Neuronal stem cell (in vitro differentiated cells): ENCODE data around the gene BCOR.

Experiments
- DNase-seq: peaks from one replicate; pipeline ENCODE4 v3.0.0-alpha.2; 2013; ENCODE audit warnings: low spot score
- H2AFZ ChIP-seq: one replicate; pipeline ENCODE4 v1.6.1; 2013; ENCODE audit warnings: mild to moderate bottlenecking, low read length, inconsistent platforms
- H2AK5ac ChIP-seq: 2 replicates; pipeline ENCODE4 v1.6.1; 2013; ENCODE audit warnings: low read depth, mild to moderate bottlenecking, inconsistent platforms, low read length, moderate library complexity, mixed read lengths
- H2BK120ac ChIP-seq: 2 replicates; pipeline ENCODE4 v1.6.1; 2013; ENCODE audit warnings: low read depth, mild to moderate bottlenecking, inconsistent platforms, low read length, moderate library complexity, mixed read lengths
- H2BK12ac ChIP-seq: one replicate; pipeline ENCODE4 v1.6.1; 2013; ENCODE audit warnings: low read length, inconsistent platforms
- H2BK15ac ChIP-seq: 2 replicates; pipeline ENCODE4 v1.6.1; 2013; ENCODE audit warnings: mild to moderate bottlenecking, low read length, inconsistent platforms, mixed read lengths
- H2BK5ac ChIP-seq: one replicate; pipeline ENCODE4 v1.6.1; 2013; ENCODE audit warnings: inconsistent platforms, mild to moderate bottlenecking, low read length, moderate library complexity
- H3K14ac ChIP-seq: one replicate; pipeline ENCODE4 v1.6.1; 2013; ENCODE audit warnings: low read length, inconsistent platforms
- H3K18ac ChIP-seq: 2 replicates; pipeline ENCODE4 v1.6.1; 2013; ENCODE audit warnings: low read length, inconsistent platforms
- H3K23ac ChIP-seq: 2 replicates; pipeline ENCODE4 v1.6.1; 2013; ENCODE audit warnings: low read depth, mild to moderate bottlenecking, mixed read lengths, low read length, inconsistent platforms; ENCODE audit not compliant: poor library complexity
- H3K27ac ChIP-seq: replicated peaks from 3 replicates; pipeline ENCODE4 v1.5.1; 2013; ENCODE audit warnings: low read length, inconsistent platforms
- H3K27me3 ChIP-seq, 3 experiments: 2 replicates each; pipeline ENCODE4 v1.6.1; 2013; ENCODE audit warnings: low read length in 3 of 3, mild to moderate bottlenecking in 2 of 3, inconsistent platforms in 1 of 3, low read depth in 1 of 3, mixed read lengths in 1 of 3, moderate library complexity in 1 of 3; ENCODE audit not compliant: control insufficient read depth in 3 of 3, insufficient read depth in 3 of 3
- H3K36me3 ChIP-seq, 2 donors: replicated peaks in 1 of 2; 2 replicates each; pipeline ENCODE4 v1.6.1; 2013; ENCODE audit warnings: low read length in 2 of 2; ENCODE audit not compliant: control insufficient read depth in 2 of 2, insufficient read depth in 2 of 2
- H3K4ac ChIP-seq: 2 replicates; pipeline ENCODE4 v1.6.1; 2013; ENCODE audit warnings: inconsistent platforms, mild to moderate bottlenecking, low read length, moderate library complexity
- H3K4me1 ChIP-seq, 2 donors: 1 replicate in 1 of 2; 2 replicates in 1 of 2; pipeline ENCODE4 v1.6.1; 2013; ENCODE audit warnings: low read length in 2 of 2, low read depth in 1 of 2; ENCODE audit not compliant: control insufficient read depth in 2 of 2, insufficient read depth in 1 of 2
- H3K4me2 ChIP-seq: one replicate; pipeline ENCODE4 v1.6.1; 2013; ENCODE audit warnings: mild to moderate bottlenecking, low read length, inconsistent platforms; ENCODE audit not compliant: insufficient read depth, poor library complexity, severe bottlenecking
- H3K4me3 ChIP-seq, 2 donors: 2 replicates each; pipeline ENCODE4 v1.5.1; 2013; ENCODE audit warnings: low read length in 2 of 2, mild to moderate bottlenecking in 2 of 2, inconsistent platforms in 1 of 2, moderate library complexity in 1 of 2
- H3K79me1 ChIP-seq: one replicate; pipeline ENCODE4 v1.6.1; 2013; ENCODE audit warnings: low read depth, mild to moderate bottlenecking, inconsistent platforms, low read length, moderate library complexity
- H3K9ac ChIP-seq: one replicate; pipeline ENCODE4 v1.6.1; 2013; ENCODE audit warnings: mild to moderate bottlenecking, low read depth, low read length, inconsistent platforms; ENCODE audit not compliant: poor library complexity
- H3K9me3 ChIP-seq, 2 donors: replicated peaks in 1 of 2; 2 replicates each; pipeline versions ENCODE3 to v1.6.1; 2013; ENCODE audit warnings: low read length in 2 of 2, mild to moderate bottlenecking in 2 of 2, inconsistent platforms in 1 of 2, low read depth in 1 of 2, mixed read lengths in 1 of 2, moderate library complexity in 1 of 2; ENCODE audit not compliant: control insufficient read depth in 2 of 2, insufficient read depth in 1 of 2
- H4K8ac ChIP-seq: one replicate; pipeline ENCODE4 v1.6.1; 2013; ENCODE audit warnings: low read depth, mild to moderate bottlenecking, inconsistent platforms, low read length, moderate library complexity
- H4K91ac ChIP-seq: one replicate; pipeline ENCODE4 v1.6.1; 2013; ENCODE audit warnings: low read length, low read depth, mild to moderate bottlenecking, inconsistent platforms; ENCODE audit not compliant: poor library complexity
- WGBS, 2 donors: extraction: QIAGEN DNeasy Blood & Tissue Kit; methylation state at CpG; one replicate each; pipeline ENCODE4 v1.1.7; 2013; ENCODE audit warnings: missing lambda C conversion rate in 2 of 2, mixed read lengths in 1 of 2; ENCODE audit not compliant: insufficient read length in 2 of 2, insufficient replicate concordance in 1 of 2; ENCODE audit errors: extremely low coverage in 2 of 2; 5-methylcytosine and 5-hydroxymethylcytosine counted together

Gene BCOR

DNA sequence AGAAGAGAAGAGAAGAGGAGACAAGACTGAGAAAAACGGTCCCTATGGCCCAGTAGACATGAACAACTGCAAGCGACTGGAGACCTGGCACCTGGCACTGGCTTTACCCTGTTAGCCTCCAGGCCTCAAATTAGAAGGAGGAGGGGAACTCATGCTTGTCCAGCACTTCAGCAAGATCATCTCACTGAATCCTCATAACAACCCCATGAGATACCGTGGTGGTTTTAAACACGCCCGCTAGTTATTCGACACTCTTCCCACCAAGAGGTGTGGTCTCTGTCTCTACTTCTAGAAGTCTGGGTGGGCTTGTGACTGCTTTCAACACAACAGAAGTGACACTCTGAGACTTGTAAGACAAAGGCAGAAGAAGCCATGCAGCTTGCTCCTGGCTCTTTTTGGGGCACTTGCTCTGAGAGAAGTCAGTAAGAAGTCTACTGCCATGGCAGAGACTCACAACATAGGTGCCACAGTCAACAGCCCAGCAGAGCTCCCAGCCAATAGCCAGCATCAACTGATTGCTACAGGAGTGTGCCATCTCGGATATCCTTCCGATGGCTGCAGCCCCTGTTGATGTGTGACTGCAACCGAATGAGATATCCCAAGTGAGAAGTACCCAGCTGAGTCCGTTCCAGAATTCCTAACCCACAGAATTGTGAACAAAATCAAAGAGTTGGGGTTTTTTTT is 34.0 kb upstream of the BCOR start:
- no peak overlapping the region for H3K4ac ChIP-seq
- no peak overlapping the region for H3K9ac ChIP-seq
- H2BK12ac ChIP-seq = no peak overlapping the region
- no peak overlapping the region for H2AK5ac ChIP-seq
- no CpG with 5 or more reads among the region's 10 CpGs for WGBS, 2 donors
- H4K91ac ChIP-seq = no peak overlapping the region
- H3K23ac ChIP-seq = no peak overlapping the region
- H3K36me3 ChIP-seq = no peaks in the 10 kb centered on the region
- H2BK5ac ChIP-seq = no peak overlapping the region
- no peaks in the 10 kb centered on the region for H3K27me3 ChIP-seq
- no peak overlapping the region for H3K18ac ChIP-seq
- no peak overlapping the region for H2BK15ac ChIP-seq
- H3K14ac ChIP-seq = no peak overlapping the region
- H2BK120ac ChIP-seq = no peak overlapping the region
- no peak overlapping the region for H3K27ac ChIP-seq
- no peak overlapping the region for H2AFZ ChIP-seq
- DNase-seq = no peak
- no peaks in the 10 kb centered on the region for H3K9me3 ChIP-seq
- no peak overlapping the region for H3K4me3 ChIP-seq
- no peaks in the 10 kb centered on the region for H3K79me1 ChIP-seq
- H4K8ac ChIP-seq = no peak overlapping the region
- no peaks in the 10 kb centered on the region for H3K4me1 ChIP-seq
- no peak overlapping the region for H3K4me2 ChIP-seq

DNA sequence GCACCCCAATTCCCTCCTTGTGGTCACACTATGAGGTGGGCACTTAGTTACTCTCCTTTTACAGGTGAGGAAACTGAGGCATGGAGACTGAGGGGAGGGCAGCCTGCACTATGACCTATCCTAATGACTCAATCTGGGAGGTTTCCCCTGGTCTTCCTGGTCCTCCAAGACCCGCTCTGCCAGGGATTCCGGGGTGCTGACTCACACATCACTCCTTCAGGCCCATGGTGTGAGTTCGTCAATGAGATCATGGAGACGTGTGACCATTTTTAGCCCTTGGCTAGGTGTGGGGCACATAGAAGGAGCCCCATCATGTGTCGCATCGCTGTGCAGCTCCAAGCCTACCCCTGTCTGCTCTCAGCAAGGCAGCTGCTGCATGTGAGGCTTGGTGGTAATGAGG is 32.4 kb upstream of the BCOR start:
- Histone ChIP-seq H2BK120ac (no peak overlapping the region), H4K8ac (no peak overlapping the region), H3K4me2 (no peak overlapping the region), H2BK5ac (no peak overlapping the region), H2AFZ (no peak overlapping the region), H3K14ac (no peak overlapping the region), H2BK12ac (no peak overlapping the region), H3K18ac (no peak overlapping the region), H3K9ac (no peak overlapping the region), H3K4ac (no peak overlapping the region), H4K91ac (no peak overlapping the region), H3K4me1 (no peaks in the 10 kb centered on the region), H3K27ac (no peak overlapping the region), H3K9me3 (no peaks in the 10 kb centered on the region), H2AK5ac (no peak overlapping the region), H3K27me3 (no peaks in the 10 kb centered on the region), H3K36me3 (no peaks in the 10 kb centered on the region), H3K79me1 (no peaks in the 10 kb centered on the region), H3K23ac (no peak overlapping the region), H2BK15ac (no peak overlapping the region), H3K4me3 (no peak overlapping the region)
- no peak for DNase-seq
- WGBS, 2 donors = no CpG with 5 or more reads among the region's 6 CpGs

DNA sequence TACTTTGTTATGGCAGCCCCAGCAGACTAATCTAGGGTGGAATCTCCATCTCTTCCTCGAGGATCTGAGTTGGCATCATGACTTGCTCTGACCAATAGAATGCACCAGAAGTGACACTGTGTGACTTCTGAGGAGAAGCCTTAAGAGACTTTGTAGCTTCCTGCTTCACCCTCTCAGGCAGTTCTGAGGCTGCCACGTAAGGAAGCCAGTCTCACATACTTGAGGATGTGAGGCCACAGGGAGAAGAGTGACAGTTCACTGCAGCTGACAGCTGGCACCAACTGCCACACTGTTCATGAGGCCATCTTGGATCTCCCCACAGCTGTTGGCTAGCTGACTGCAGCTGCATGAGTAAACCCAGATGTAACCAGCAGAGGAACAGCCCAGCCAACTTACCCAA is 29.3 kb upstream of the BCOR start:
- Histone ChIP-seq H4K91ac (no peak overlapping the region), H3K9ac (no peak overlapping the region), H3K14ac (no peak overlapping the region), H3K4me1 (no peaks in the 10 kb centered on the region), H2AK5ac (no peak overlapping the region), H3K4me3 (no peak overlapping the region), H3K79me1 (no peaks in the 10 kb centered on the region), H4K8ac (no peak overlapping the region), H3K36me3 (no peaks in the 10 kb centered on the region), H2BK120ac (no peak overlapping the region), H2BK12ac (no peak overlapping the region), H3K18ac (no peak overlapping the region), H3K27me3 (no peaks in the 10 kb centered on the region), H3K9me3 (no peaks in the 10 kb centered on the region), H3K4me2 (no peak overlapping the region), H2AFZ (no peak overlapping the region), H3K27ac (no peak overlapping the region), H3K4ac (no peak overlapping the region), H2BK5ac (no peak overlapping the region), H3K23ac (no peak overlapping the region), H2BK15ac (no peak overlapping the region)
- no CpG with 5 or more reads among the region's 2 CpGs for WGBS, 2 donors
- DNase-seq = no peak

DNA sequence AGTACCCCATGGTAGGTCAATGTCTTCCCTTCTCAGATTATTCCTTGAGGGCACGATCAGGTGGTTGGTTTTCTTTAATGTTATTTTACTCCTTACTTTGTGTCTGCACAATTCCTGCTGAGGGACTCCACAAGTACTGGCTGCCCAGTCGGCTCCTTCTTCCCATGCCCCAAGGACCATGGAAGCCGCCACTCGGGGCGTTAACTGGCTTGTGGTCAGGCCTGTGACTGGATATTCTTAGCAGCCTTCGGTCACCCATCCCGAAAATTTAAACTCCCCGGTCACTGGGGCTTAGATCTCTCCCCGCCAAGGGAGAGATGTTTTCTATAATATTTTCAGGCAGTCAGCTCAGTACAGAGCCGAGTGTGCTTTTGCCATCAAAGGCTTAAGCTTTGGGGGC is 24.7 kb upstream of the BCOR start:
- H2BK12ac ChIP-seq = no peak overlapping the region
- H4K8ac ChIP-seq = no peak overlapping the region
- no peak overlapping the region for H2BK15ac ChIP-seq
- no peaks in the 10 kb centered on the region for H3K36me3 ChIP-seq
- H3K4ac ChIP-seq = no peak overlapping the region
- no peak overlapping the region for H2AK5ac ChIP-seq
- no peak overlapping the region for H3K14ac ChIP-seq
- H3K18ac ChIP-seq = no peak overlapping the region
- H3K23ac ChIP-seq = no peak overlapping the region
- H3K27me3 ChIP-seq = no peaks in the 10 kb centered on the region
- H3K4me1 ChIP-seq = no peaks in the 10 kb centered on the region
- H3K4me3 ChIP-seq = no peak overlapping the region
- no peak for DNase-seq
- H2BK5ac ChIP-seq = no peak overlapping the region
- H3K4me2 ChIP-seq = no peak overlapping the region
- no peak overlapping the region for H4K91ac ChIP-seq
- H3K27ac ChIP-seq = no peak overlapping the region
- no CpG with 5 or more reads among the region's 10 CpGs for WGBS, 2 donors
- no peaks in the 10 kb centered on the region for H3K79me1 ChIP-seq
- H2AFZ ChIP-seq = no peak overlapping the region
- H3K9ac ChIP-seq = no peak overlapping the region
- no peak overlapping the region for H2BK120ac ChIP-seq
- H3K9me3 ChIP-seq = no peaks in the 10 kb centered on the region
